Epithelial cell of esophagus (primary cell): ENCODE results near the gene MGME1.

Experiments
- DNase-seq: peaks from one replicate; pipeline ENCODE4 v3.0.0; 2010; ENCODE audit warnings: low read depth
- H3K4me3 ChIP-seq: 2 replicates; pipeline ENCODE4 v1.5.1; 2011; ENCODE audit warnings: mild to moderate bottlenecking, low read length, control low read depth
- TF ChIP-seq, protein P1 (sequence below): IDR thresholded peaks from 2 replicates; pipeline ENCODE4 v1.5.1; 2011; ENCODE audit warnings: low read depth, mild to moderate bottlenecking, low read length, control low read depth, inconsistent platforms; ENCODE audit not compliant: insufficient read depth; ENCODE audit errors: missing control alignments

The MGME1 gene, protein sequence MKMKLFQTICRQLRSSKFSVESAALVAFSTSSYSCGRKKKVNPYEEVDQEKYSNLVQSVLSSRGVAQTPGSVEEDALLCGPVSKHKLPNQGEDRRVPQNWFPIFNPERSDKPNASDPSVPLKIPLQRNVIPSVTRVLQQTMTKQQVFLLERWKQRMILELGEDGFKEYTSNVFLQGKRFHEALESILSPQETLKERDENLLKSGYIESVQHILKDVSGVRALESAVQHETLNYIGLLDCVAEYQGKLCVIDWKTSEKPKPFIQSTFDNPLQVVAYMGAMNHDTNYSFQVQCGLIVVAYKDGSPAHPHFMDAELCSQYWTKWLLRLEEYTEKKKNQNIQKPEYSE

DNA sequence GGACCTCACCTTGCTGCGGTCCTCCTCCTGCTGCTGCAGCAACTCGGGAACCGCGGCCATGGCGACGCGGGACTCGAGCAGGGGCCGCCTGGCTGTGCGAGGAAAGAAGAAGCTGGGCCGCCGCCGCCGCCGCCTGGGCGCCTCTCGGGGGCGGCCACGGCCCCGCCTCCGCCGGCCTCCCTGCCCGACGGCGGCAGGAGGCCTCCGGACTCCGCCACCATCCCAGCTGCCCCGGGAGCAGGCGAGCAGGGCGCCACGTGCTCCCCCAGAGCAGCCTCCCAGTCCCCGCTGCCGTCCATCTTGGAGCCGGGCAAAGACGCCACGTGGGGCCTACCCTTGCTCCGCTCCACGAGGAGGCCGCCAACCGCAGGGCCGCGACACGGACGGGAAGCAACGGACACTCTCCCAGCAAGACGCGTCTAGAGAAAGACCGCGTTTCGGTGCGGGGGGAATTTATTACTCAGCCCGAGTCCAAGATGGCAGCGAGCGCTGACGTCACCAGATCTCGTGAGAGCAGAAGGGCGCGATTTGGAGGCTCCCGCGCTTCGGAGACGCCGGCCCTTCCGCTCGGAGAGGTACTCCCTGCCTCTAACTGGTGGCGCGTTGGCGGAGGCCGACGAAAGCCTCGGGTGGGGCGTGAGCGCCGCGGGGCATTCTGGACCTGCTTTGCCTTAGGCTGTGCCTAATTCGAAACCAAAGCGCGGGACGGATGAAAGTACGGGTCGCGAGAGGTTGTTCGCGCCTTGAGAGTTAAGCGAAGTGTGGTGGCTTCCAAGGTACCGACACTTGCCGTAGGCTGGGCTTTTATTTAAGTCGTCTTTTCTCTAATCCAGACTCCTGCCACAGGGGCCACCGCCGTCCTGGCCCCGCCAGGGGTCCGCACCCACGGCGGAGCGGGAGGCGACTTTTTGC is at the start of gene MGME1, which contains the start of gene SNX5:
Gene MGME1 (plus strand): TSS at position 653 of the 912 bp plus-strand sequence. CDS start 842 bp downstream, outside the sequence.
Gene SNX5 (minus strand): TSS at position 429 of the 912 bp plus-strand sequence. CDS start 369 bp downstream, at position 60.
- TF ChIP-seq, protein P1, sequence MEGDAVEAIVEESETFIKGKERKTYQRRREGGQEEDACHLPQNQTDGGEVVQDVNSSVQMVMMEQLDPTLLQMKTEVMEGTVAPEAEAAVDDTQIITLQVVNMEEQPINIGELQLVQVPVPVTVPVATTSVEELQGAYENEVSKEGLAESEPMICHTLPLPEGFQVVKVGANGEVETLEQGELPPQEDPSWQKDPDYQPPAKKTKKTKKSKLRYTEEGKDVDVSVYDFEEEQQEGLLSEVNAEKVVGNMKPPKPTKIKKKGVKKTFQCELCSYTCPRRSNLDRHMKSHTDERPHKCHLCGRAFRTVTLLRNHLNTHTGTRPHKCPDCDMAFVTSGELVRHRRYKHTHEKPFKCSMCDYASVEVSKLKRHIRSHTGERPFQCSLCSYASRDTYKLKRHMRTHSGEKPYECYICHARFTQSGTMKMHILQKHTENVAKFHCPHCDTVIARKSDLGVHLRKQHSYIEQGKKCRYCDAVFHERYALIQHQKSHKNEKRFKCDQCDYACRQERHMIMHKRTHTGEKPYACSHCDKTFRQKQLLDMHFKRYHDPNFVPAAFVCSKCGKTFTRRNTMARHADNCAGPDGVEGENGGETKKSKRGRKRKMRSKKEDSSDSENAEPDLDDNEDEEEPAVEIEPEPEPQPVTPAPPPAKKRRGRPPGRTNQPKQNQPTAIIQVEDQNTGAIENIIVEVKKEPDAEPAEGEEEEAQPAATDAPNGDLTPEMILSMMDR: no peak
- H3K4me3 ChIP-seq: peak within 1 kb of the TSS; percentile 84
- DNase-seq: peak; percentile 99

DNA sequence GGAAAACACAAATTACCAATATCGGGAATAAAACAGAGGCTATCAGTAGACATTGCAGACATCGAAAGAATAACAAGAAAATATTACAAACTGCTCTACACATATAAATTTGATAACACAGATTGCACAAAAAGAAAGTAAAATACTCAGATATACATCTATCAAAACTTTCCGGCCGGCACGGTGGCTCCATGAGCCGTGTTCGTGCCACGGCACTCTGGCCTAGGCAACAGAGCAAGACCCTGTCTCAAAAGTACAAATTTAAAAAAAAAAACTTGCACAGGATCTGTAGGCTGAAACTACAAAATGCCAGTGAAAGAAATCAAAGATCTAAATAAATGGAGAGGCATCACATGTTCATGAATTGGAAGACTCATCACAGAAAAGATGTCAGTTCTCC is 49.7 kb upstream of the MGME1 start:
- TF ChIP-seq, protein P1: no peak
- H3K4me3 ChIP-seq: no peak overlapping the region
- no peak for DNase-seq

DNA sequence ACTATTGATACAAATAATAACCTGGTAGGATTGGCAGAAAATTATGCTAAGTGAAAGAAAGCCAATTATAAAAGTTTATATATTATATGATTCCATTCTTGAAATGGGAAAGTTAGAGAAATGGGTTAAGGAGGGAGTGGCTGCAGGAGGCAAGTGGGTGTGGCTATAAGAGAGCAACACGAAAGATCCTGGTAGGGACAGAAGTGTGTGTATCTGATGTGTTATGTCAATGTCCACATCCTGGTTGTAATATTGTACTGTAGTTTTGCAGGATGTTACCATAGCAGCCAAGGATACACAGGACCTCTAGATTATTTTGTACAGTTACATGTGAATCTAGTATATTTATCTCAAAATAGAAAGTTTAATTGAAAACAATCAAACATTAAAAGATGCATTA is 47.0 kb upstream of the MGME1 start:
- no peak for DNase-seq
- TF ChIP-seq, protein P1: no peak
- no peak overlapping the region for H3K4me3 ChIP-seq

DNA sequence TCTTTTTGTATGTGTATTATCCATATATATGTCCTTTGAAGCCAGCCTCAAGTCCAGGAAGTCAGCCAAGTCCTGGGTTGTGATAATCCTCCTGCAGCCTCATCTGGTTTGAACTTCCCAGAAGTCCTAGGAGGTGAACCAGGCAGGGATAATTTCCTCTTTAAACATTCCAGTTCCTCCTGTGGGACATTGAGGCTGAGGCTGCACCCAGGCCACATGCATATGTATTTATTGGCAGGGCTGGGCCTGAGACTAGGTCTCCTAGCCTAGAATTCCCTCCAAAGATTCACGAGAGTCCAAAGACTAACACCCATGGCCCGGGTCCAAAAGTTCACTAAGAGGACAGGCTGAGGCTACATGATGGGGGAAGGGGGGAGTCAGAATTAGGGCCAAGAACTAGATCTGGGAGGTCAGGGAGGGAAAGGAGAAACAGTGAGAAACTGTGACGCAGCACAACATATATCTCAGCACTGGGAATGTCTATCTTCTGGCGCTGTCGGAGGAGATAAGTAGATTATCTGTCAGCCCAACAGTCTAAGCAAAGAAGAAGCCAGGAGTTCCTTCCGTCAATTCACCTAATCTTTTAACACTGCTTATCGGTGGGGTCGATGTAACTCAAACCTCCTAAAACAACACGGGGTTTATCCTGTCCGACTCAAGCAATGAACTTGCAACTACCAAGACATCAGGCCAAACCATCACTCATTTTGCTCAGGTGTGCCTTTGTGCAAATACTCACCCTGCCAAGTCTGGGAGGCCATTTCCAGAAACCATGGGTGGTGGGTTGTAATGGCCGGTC is 43.5 kb upstream of the MGME1 start:
- no peak for DNase-seq
- no peak overlapping the region for H3K4me3 ChIP-seq
- TF ChIP-seq, protein P1: no peak

DNA sequence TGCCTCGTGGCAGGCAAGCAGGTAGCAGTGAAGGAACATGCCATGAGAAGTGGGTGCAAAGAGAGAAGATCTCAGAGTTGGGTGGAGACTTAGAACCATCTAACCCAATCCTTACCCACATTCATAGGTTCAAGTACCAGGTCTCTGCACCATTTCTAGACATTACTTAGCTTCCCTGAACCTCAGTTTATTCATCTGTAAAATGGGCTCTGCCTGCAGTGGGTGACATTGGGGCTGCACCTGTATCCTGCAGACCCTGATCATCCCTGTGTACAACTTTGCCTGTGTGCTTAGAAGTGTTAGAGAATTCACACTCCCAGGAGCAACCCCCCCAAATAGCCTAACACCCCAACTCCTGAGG is 42.9 kb upstream of the MGME1 start:
- no peak for DNase-seq
- H3K4me3 ChIP-seq: no peak overlapping the region
- TF ChIP-seq, protein P1: no peak

DNA sequence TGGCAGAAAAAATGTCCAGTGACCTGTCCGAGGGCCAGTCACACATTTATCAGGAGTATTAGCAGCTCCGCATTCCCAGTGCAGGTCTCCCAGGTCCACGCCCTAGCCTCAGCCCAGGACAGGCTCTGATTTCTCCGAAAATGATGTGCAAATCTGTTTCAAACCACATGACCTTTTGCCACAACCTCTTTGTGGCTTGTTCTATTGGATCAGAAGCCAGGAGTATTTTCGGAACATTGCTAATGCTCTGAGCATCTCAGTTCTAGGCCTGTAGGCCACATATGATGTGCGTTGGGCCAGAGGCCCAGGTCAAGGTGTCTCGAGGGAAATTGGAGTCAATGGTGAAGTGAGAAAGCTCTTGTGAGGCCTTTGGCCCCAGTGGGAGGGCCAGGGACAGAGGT is 40.6 kb upstream of the MGME1 start:
- H3K4me3 ChIP-seq: no peak overlapping the region
- DNase-seq: no peak
- TF ChIP-seq, protein P1: no peak
